Measurements from ENCODE around the gene CCDC187. TPM values are rescaled to one million over a fixed set of nuclear protein-coding genes. Genes with fewer than 3 reads are reported as not detected.
"Not testable (repeated sequence)": the region's sequence is repeated elsewhere in the genome, so short reads cannot be mapped to it uniquely, and the experiment has no call there.

Gene CCDC187
- total RNA-seq, 1 donor from 2014 or later, result 0.07 TPM

DNA sequence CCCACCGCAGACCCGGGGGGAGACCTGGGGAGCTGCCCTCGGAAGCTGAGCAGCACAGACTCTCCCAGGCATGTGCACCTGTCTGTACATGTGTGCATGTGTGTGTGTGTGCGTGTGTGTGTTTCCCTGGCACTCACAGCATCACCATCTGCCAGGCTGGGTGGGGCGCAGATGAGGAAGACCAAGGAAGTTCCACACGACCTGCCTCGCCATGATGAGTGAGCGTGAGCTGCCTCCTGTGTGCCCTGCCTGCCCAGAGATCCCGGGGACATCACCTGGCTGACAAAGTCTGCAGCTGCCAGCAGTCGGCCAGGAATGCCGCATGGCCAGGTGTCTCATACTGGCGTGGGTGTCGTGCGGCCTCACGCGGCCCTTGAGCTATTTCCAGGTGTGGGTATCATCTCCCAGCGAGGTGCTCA lies 19.5 kb upstream of the CCDC187 start:
- H3K36me3 Mint-ChIP-seq (ENCODE audit: low read depth), result no peaks in the 10 kb centered on the region
- H3K4me3 Mint-ChIP-seq, result peak overlapping the region; percentile 8
- H3K4me1 Mint-ChIP-seq, result peaks cover 5% of the 10 kb centered on the region
- TF ChIP-seq, protein P1, sequence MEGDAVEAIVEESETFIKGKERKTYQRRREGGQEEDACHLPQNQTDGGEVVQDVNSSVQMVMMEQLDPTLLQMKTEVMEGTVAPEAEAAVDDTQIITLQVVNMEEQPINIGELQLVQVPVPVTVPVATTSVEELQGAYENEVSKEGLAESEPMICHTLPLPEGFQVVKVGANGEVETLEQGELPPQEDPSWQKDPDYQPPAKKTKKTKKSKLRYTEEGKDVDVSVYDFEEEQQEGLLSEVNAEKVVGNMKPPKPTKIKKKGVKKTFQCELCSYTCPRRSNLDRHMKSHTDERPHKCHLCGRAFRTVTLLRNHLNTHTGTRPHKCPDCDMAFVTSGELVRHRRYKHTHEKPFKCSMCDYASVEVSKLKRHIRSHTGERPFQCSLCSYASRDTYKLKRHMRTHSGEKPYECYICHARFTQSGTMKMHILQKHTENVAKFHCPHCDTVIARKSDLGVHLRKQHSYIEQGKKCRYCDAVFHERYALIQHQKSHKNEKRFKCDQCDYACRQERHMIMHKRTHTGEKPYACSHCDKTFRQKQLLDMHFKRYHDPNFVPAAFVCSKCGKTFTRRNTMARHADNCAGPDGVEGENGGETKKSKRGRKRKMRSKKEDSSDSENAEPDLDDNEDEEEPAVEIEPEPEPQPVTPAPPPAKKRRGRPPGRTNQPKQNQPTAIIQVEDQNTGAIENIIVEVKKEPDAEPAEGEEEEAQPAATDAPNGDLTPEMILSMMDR (conservative IDR thresholded peaks at IDR 0.05), result no peak
- no peaks in the 10 kb centered on the region for H3K9me3 Mint-ChIP-seq
- no peaks in the 10 kb centered on the region for H3K27me3 Mint-ChIP-seq (ENCODE audit: low read depth)
- no peak for DNase-seq (ENCODE audit: low read depth, low spot score)
- no peak overlapping the region for H3K27ac Mint-ChIP-seq (ENCODE audit: unreplicated experiment)

DNA sequence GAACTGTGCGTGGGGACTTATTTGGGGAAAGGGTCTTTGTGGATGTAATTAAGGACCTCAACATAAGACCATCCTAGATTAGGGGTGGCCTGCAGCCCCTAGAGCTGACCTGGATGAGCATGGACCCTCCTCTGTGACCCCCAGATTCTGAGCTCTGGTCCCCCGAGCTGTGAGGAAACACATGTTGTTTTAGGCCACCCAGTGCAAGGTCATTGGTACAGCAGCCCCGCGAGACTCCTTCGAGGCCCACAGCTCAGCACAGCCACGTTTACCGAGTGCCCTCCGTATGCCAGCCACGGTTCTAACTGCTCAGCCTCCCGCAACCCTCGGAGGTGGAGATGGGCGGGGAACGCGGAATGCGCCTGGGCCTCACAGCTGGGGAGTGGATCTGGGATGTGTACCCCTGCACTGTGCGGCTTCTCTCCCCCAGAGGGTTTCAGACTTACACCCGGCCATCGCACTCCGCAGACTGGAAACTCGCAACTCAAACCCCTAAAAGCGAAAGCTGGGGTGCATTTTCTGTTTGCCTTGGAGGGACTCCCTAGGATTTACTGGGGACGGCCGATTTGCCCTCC lies 18.9 kb upstream of the CCDC187 start:
- no peak overlapping the region for H3K27ac Mint-ChIP-seq (ENCODE audit: unreplicated experiment)
- no peak overlapping the region for H3K4me3 Mint-ChIP-seq
- H3K36me3 Mint-ChIP-seq (ENCODE audit: low read depth), result no peaks in the 10 kb centered on the region
- no peaks in the 10 kb centered on the region for H3K9me3 Mint-ChIP-seq
- TF ChIP-seq, protein P1 (conservative IDR thresholded peaks at IDR 0.05), result no peak
- no peak for DNase-seq (ENCODE audit: low read depth, low spot score)
- H3K27me3 Mint-ChIP-seq (ENCODE audit: low read depth), result no peaks in the 10 kb centered on the region
- peaks cover 5% of the 10 kb centered on the region for H3K4me1 Mint-ChIP-seq

DNA sequence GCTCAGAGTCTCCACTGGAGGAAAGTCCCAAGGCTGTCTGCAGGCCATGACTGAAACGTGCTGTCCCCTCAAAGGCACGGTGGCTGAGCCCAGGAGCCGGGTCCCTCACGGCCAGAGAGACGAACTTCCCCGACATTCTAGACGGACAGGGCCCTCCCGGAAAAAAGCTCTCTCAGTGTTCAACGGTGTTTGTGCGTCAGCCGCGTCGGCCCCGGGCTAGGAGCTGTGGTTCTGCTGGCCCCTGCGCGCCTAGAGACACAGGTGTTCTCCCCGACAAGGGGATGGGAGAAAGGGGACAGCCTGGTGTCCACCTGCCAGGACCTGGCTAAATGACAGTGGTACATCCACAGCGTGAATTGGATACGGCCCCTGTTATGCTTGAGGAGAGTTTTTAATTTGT lies 17.7 kb upstream of the CCDC187 start:
- DNase-seq (ENCODE audit: low read depth, low spot score), result no peak
- no peak overlapping the region for H3K4me3 Mint-ChIP-seq
- H3K27ac Mint-ChIP-seq (ENCODE audit: unreplicated experiment), result no peak overlapping the region

DNA sequence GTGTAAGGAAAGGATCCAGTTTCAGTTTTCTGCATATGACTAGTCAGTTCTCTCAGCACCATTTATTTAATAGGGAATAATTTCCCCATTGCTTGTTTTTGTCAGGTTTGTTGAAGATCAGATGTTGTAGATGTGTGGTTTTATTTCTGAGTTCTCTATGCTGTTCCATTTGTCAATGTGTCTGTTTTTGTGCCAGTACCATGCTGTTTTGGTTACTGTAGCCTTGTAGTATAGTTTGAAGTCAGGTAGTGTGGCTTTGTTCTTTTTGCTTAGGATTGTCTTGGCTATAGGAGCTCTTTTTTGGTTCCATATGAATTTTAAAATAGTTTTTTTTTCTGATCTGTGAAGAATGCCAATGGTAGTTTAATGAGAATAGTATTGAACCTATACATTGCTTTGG lies 17.1 kb upstream of the CCDC187 start:
- not testable (repeated sequence) for H3K27ac Mint-ChIP-seq (ENCODE audit: unreplicated experiment); H3K27me3 Mint-ChIP-seq (ENCODE audit: low read depth); H3K4me1 Mint-ChIP-seq; H3K9me3 Mint-ChIP-seq; H3K36me3 Mint-ChIP-seq (ENCODE audit: low read depth); DNase-seq (ENCODE audit: low read depth, low spot score); H3K4me3 Mint-ChIP-seq

More for the DNA sequence above, 17.7 kb upstream of the CCDC187 start:
- Mint-ChIP-seq H3K36me3 (ENCODE audit: low read depth) (no peaks in the 10 kb centered on the region), H3K9me3 (no peaks in the 10 kb centered on the region), H3K27me3 (ENCODE audit: low read depth) (no peaks in the 10 kb centered on the region), H3K4me1 (peaks cover 11% of the 10 kb centered on the region)
- TF ChIP-seq, protein P1 (conservative IDR thresholded peaks at IDR 0.05), result no peak

DNA sequence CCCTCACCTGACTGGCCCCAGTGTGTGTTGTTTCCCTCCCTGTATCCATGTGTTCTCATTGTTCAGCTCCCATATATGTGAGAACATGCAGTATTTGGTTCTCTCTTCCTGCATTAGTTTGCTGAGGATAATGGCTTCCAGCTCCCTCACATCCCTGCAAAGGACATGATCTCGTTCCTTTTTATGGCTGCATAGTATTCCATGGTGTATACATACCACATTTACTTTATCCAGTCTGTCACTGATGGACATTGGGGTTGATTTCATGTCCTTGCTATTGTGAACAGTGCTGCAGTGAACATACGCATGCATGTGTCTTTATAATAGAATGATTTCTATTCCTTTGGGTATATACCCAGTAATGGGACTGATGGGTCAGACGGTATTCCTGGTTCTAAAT lies 16.1 kb upstream of the CCDC187 start:
- not testable (repeated sequence) for H3K27ac Mint-ChIP-seq (ENCODE audit: unreplicated experiment); H3K4me3 Mint-ChIP-seq; H3K4me1 Mint-ChIP-seq; H3K9me3 Mint-ChIP-seq; DNase-seq (ENCODE audit: low read depth, low spot score); H3K27me3 Mint-ChIP-seq (ENCODE audit: low read depth); H3K36me3 Mint-ChIP-seq (ENCODE audit: low read depth)

DNA sequence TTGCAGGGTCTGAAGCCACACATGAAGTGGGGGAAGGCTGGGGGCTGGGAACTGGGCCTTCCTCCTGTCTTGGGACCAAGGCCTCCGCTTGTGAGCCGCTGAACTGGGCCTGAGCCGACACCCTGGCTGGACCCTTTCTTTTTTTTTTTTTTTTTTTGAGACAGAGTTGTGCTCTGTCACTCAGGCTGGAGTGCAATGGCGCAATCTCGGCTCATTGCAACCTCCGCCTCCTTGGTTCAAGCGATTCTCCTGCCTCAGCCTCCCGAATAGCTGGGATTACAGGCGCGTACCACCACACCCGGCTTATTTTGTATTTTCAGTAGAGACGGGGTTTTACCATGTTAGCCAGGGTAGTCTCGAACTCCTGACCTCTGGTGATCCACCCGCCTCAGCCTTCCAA lies 15.3 kb upstream of the CCDC187 start:
- not testable (repeated sequence) for H3K27ac Mint-ChIP-seq (ENCODE audit: unreplicated experiment); H3K27me3 Mint-ChIP-seq (ENCODE audit: low read depth); H3K36me3 Mint-ChIP-seq (ENCODE audit: low read depth); H3K4me1 Mint-ChIP-seq; DNase-seq (ENCODE audit: low read depth, low spot score); H3K4me3 Mint-ChIP-seq
- peaks cover 14% of the 10 kb centered on the region for H3K9me3 Mint-ChIP-seq

DNA sequence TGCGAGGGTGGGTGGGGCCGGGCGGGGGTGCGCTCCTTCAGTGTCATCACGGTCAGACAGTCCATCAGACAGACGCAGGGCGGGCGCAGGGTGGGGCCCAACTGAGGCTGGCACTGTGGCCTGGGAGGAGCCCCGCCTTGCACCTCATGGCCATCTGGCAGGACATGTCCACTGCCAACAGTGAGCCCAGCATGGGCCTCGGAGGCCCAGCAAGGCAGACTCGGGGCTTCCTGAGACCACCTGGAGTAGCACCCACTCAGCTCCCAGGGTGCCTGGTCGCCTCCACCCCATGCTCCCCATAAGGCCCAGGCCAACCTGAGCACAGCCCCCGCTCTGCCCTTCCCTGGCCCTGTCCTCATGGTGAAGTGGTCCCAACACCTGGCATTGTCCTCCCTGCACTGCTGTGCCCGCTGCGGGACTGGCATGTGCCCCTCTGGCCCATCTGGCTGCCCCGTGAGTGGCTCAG lies 14.9 kb upstream of the CCDC187 start:
- peaks cover 14% of the 10 kb centered on the region for H3K9me3 Mint-ChIP-seq
- TF ChIP-seq, protein P1 (conservative IDR thresholded peaks at IDR 0.05), result no peak
- peaks cover 6% of the 10 kb centered on the region for H3K4me1 Mint-ChIP-seq
- no peak overlapping the region for H3K4me3 Mint-ChIP-seq
- DNase-seq (ENCODE audit: low read depth, low spot score), result no peak
- no peaks in the 10 kb centered on the region for H3K36me3 Mint-ChIP-seq (ENCODE audit: low read depth)
- H3K27ac Mint-ChIP-seq (ENCODE audit: unreplicated experiment), result no peak overlapping the region
- no peaks in the 10 kb centered on the region for H3K27me3 Mint-ChIP-seq (ENCODE audit: low read depth)

Data from neural crest cell (in vitro differentiated cells).